ENCODE measurements around the gene TBCB.
A peak's percentile ranks its signal among the peaks of the same experiment; 100 is the strongest.
"Not testable (repeated sequence)": the region's sequence is repeated elsewhere in the genome, so short reads cannot be mapped to it uniquely, and the experiment has no call there.

TBCB gene

DNA sequence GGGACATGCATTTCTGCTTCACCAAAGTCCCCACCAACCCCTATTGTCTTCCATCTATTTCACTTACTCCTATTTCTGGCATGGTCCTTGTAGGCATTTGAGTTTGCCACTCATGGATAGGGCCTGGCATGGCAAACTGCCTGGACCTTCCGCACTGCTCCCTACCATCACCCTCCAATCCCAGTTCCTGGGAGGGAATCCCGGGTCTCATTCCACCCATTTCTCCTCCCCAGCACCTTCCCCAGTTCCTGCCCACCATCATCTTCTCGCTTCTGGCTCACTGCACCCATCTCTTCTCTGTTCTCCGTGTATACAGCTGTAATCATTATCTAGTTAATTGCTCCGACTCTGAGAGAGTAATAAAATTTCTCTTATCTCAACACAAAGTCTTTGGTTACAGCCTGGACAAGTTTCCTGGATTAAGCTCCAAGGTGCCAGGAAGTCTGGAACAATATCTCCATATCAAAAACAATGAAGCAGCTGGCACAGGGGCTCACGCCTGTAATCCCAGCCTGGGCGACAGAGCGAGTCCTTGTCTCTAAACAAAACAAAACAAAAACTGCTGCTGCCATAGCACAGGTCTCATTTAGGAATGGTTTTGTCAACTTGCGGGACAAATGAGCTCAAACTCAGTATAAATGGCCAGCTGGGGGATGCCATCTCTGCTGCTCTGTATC lies 54.0 kb downstream of the TBCB start:
- TF ChIP-seq CTCF (IDR thresholded peaks at IDR 0.05; ENCODE audit: low read depth, low read length) = no peak
- peak in 1 of 2 donors; percentile 53 for DNase-seq (ENCODE audit: low read depth in 2 of 2)
- H3K4me3 ChIP-seq (replicated peaks in 1 of 2; ENCODE audit: low read depth in 2 of 2, low read length in 2 of 2) = no peak overlapping the region

DNA sequence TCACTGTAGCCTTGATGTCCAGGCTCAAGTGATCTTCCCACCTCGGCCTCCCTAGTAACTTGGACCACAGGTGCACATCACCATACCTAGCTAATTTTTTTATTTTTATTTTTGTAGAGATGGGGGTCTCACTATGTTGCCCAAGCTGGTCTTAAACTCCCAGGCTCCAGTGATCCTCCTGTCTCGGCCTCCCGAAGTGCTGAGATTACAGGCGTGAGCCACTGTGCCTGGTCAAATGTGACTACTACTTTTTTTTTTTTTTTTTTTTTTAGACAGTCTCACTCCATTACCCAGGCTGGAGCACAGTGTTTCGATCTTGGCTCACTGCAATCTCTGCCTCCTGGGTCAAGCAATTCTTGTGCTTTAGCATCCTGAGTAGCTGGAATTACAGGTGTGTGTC lies 57.6 kb downstream of the TBCB start:
- TF ChIP-seq CTCF (IDR thresholded peaks at IDR 0.05; ENCODE audit: low read depth, low read length) = no peak
- H3K4me3 ChIP-seq (replicated peaks in 1 of 2; ENCODE audit: low read depth in 2 of 2, low read length in 2 of 2) = no peak overlapping the region
- no peak for DNase-seq (ENCODE audit: low read depth in 2 of 2)

- DNase-seq (ENCODE audit: low read depth in 2 of 2); H3K4me3 ChIP-seq (replicated peaks in 1 of 2; ENCODE audit: low read depth in 2 of 2, low read length in 2 of 2): not testable (repeated sequence)
Measured at GRCh38 chr19:36173846-36174245, 58.6 kb downstream of the TBCB start.

Measured in cardiac fibroblast (primary cell).